H9 (cell line): ENCODE results near the gene ALOX12. TPM values are rescaled to one million over a fixed set of nuclear protein-coding genes. Genes with fewer than 3 reads are reported as not detected.

Source experiments
- DNase-seq: peaks from one replicate; pipeline ENCODE4 v3.0.0-alpha.2; 2017
- H2AFZ ChIP-seq: one replicate; pipeline ENCODE4 v1.6.1; 2013; ENCODE audit warnings: mild to moderate bottlenecking, low read length, control low read depth, moderate library complexity
- H2AK5ac ChIP-seq: 2 replicates; pipeline ENCODE4 v1.6.1; 2013; ENCODE audit warnings: low read length, control low read depth, mixed read lengths; ENCODE audit not compliant: insufficient read length
- H2BK120ac ChIP-seq: one replicate; pipeline ENCODE4 v1.6.1; 2013; ENCODE audit warnings: low read depth, mild to moderate bottlenecking, low read length, control low read depth, inconsistent platforms; ENCODE audit not compliant: poor library complexity, severe bottlenecking
- H2BK12ac ChIP-seq: 2 replicates; pipeline ENCODE4 v1.6.1; 2013; ENCODE audit warnings: low read length, control low read depth, mixed read lengths, low read depth; ENCODE audit not compliant: insufficient read length
- H2BK15ac ChIP-seq: 2 replicates; pipeline ENCODE4 v1.6.1; 2013; ENCODE audit warnings: low read depth, low read length, control low read depth
- H2BK20ac ChIP-seq: one replicate; pipeline ENCODE4 v1.6.1; 2013; ENCODE audit warnings: low read depth, mild to moderate bottlenecking, low read length, control low read depth, inconsistent platforms; ENCODE audit not compliant: poor library complexity, severe bottlenecking
- H2BK5ac ChIP-seq: 2 replicates; pipeline ENCODE4 v1.6.1; 2013; ENCODE audit warnings: low read length, control low read depth, mixed read lengths; ENCODE audit not compliant: insufficient read length
- H3K14ac ChIP-seq: 2 replicates; pipeline ENCODE4 v1.6.1; 2013; ENCODE audit warnings: low read length, control low read depth; ENCODE audit not compliant: insufficient read depth
- H3K18ac ChIP-seq: 2 replicates; pipeline ENCODE4 v1.6.1; 2013; ENCODE audit warnings: low read depth, mild to moderate bottlenecking, mixed read lengths, low read length, control low read depth; ENCODE audit not compliant: insufficient read length
- H3K23ac ChIP-seq: 2 replicates; pipeline ENCODE4 v1.6.1; 2013; ENCODE audit warnings: low read length, control low read depth, mixed read lengths, low read depth; ENCODE audit not compliant: insufficient read length
- H3K23me2 ChIP-seq: 2 replicates; pipeline ENCODE4 v1.6.1; 2013; ENCODE audit warnings: low read depth, mild to moderate bottlenecking, mixed read lengths, low read length, control low read depth; ENCODE audit not compliant: insufficient read length, poor library complexity, severe bottlenecking
- H3K27ac ChIP-seq: 2 replicates; pipeline ENCODE4 v1.5.1; 2013; ENCODE audit warnings: low read length, control low read depth, mixed read lengths, low read depth; ENCODE audit not compliant: insufficient read length
- H3K27me3 ChIP-seq: 2 replicates; pipeline ENCODE4 v1.6.1; 2013; ENCODE audit warnings: low read length, control low read depth, inconsistent platforms; ENCODE audit not compliant: insufficient read depth
- H3K4ac ChIP-seq: 2 replicates; pipeline ENCODE4 v1.6.1; 2013; ENCODE audit warnings: low read depth, mild to moderate bottlenecking, control low read depth, inconsistent platforms, low read length, moderate library complexity
- H3K4me1 ChIP-seq: 2 replicates; pipeline ENCODE4 v1.6.1; 2013; ENCODE audit warnings: low read length, control low read depth, inconsistent platforms; ENCODE audit not compliant: insufficient read depth
- H3K4me2 ChIP-seq: 2 replicates; pipeline ENCODE4 v1.6.1; 2013; ENCODE audit warnings: low read length, control low read depth, mixed read lengths; ENCODE audit not compliant: insufficient read length, insufficient read depth
- H3K56ac ChIP-seq: 2 replicates; pipeline ENCODE4 v1.6.1; 2013; ENCODE audit warnings: low read depth, mild to moderate bottlenecking, mixed read lengths, low read length, control low read depth; ENCODE audit not compliant: insufficient read length
- H3K79me1 ChIP-seq: 2 replicates; pipeline ENCODE4 v1.6.1; 2013; ENCODE audit warnings: low read depth, mild to moderate bottlenecking, moderate library complexity, low read length, control low read depth, inconsistent platforms; ENCODE audit not compliant: insufficient read depth, poor library complexity, severe bottlenecking
- H3K79me2 ChIP-seq: 2 replicates; pipeline ENCODE4 v1.6.1; 2013; ENCODE audit warnings: low read length, control low read depth, inconsistent platforms; ENCODE audit not compliant: insufficient read depth
- H3K9ac ChIP-seq: 2 replicates; pipeline ENCODE4 v1.6.1; 2013; ENCODE audit warnings: low read length, control low read depth, mixed read lengths; ENCODE audit not compliant: insufficient read length; ENCODE audit errors: extremely low read depth
- H3K9me3 ChIP-seq: one replicate; pipeline ENCODE4 v1.6.1; 2013; ENCODE audit warnings: low read depth, low read length, inconsistent platforms; ENCODE audit not compliant: control insufficient read depth
- H3T11ph ChIP-seq: one replicate; pipeline ENCODE4 v1.6.1; 2013; ENCODE audit warnings: mild to moderate bottlenecking, low read length, control low read depth, inconsistent platforms
- H4K20me1 ChIP-seq: one replicate; pipeline ENCODE4 v1.6.1; 2013; ENCODE audit not compliant: control insufficient read depth, insufficient read length, insufficient read depth
- H4K5ac ChIP-seq: 2 replicates; pipeline ENCODE4 v1.6.1; 2013; ENCODE audit warnings: low read depth, mild to moderate bottlenecking, mixed read lengths, low read length, control low read depth; ENCODE audit not compliant: insufficient read length
- H4K8ac ChIP-seq: replicated peaks from 2 replicates; pipeline ENCODE4 v1.6.1; 2013; ENCODE audit warnings: low read length, control low read depth, mixed read lengths, low read depth; ENCODE audit not compliant: insufficient read length
- H4K91ac ChIP-seq: 2 replicates; pipeline ENCODE4 v1.6.1; 2013; ENCODE audit warnings: low read depth, mild to moderate bottlenecking, moderate library complexity, mixed read lengths, low read length, control low read depth; ENCODE audit not compliant: insufficient read length
- H3K27ac Mint-ChIP-seq, 3 experiments: 2 replicates in 2 of 3; 3 replicates in 1 of 3; pipeline ENCODE4 v1.8.0; 2020 to 2021; ENCODE audit warnings: mixed read lengths in 3 of 3, mild to moderate bottlenecking in 1 of 3, moderate library complexity in 1 of 3
- H3K27me3 Mint-ChIP-seq: 2 replicates; pipeline ENCODE4 v1.8.0; 2021; ENCODE audit warnings: low read depth, mild to moderate bottlenecking, moderate library complexity, mixed read lengths
- H3K36me3 Mint-ChIP-seq, 3 experiments: 2 replicates in 2 of 3; 3 replicates in 1 of 3; pipeline ENCODE4 v1.8.0; 2020 to 2021; ENCODE audit warnings: low read depth in 3 of 3, mixed read lengths in 3 of 3; ENCODE audit not compliant: insufficient read depth in 1 of 3
- H3K4me1 Mint-ChIP-seq, 2 experiments: 2 replicates each; pipeline ENCODE4 v1.8.0; 2020; ENCODE audit warnings: mixed read lengths in 2 of 2
- H3K4me3 Mint-ChIP-seq, 2 experiments: 2 replicates in 1 of 2; 3 replicates in 1 of 2; pipeline ENCODE4 v1.8.0; 2020 to 2021; ENCODE audit warnings: mild to moderate bottlenecking in 2 of 2, mixed read lengths in 2 of 2, moderate library complexity in 1 of 2
- H3K9me3 Mint-ChIP-seq, 2 experiments: 2 replicates in 1 of 2; 3 replicates in 1 of 2; pipeline ENCODE4 v1.8.0; 2020; ENCODE audit warnings: mild to moderate bottlenecking in 2 of 2, mixed read lengths in 2 of 2, moderate library complexity in 1 of 2
- CTCF ChIP-seq: fragments of 200-600 bp; sonication (generic); conservative IDR thresholded peaks from 3 replicates; pipeline ENCODE4 v1.8.0; 2021; ENCODE audit warnings: antibody characterized with exemption, mild to moderate bottlenecking
- WGBS: extraction: QIAGEN DNeasy Blood & Tissue Kit; methylation state at CpG from one replicate; pipeline ENCODE4 v1.1.7; 2013; ENCODE audit warnings: missing lambda C conversion rate, low lambda C conversion rate, mixed read lengths; ENCODE audit not compliant: insufficient read length; ENCODE audit errors: extremely low coverage; 5-methylcytosine and 5-hydroxymethylcytosine counted together
- total RNA-seq: library from RNA; stranded (reverse); gene quantifications from 2 replicates; pipeline ENCODE4 v1.2.1, GENCODE V29; 2021

Gene ALOX12
- total RNA-seq, 1 experiment from 2014 or later, result 0.81 TPM

DNA sequence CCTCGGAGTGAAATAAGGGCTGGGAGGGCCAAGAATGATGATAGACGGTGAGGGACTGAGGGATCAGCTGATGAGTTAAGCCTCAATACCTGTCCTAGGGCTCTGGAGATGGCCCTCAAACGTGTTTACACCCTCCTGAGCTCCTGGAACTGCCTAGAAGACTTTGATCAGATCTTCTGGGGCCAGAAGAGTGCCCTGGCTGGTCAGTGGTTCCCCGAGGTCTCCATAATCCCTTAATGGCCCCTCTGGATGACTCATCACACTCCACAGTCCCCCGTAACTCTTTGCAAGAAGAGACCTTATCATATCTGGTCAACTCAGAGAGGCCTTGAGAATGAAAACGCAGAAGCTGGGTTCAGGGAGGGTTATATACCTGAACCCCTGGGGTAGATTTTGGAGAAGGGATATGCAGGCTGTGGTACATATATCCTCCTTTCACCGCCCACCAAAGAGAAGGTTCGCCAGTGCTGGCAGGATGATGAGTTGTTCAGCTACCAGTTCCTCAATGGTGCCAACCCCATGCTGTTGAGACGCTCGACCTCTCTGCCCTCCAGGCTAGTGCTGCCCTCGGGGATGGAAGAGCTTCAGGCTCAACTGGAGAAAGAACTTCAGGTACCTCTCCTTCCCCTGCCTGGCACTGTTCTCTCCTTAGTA is 3.1 kb downstream of the ALOX12 start:
- no peak overlapping the region for H3K27ac ChIP-seq
- no peaks in the 10 kb centered on the region for H4K20me1 ChIP-seq
- no peaks in the 10 kb centered on the region for H3K79me1 ChIP-seq
- no peak overlapping the region for H3T11ph ChIP-seq
- no peak overlapping the region for H3K18ac ChIP-seq
- no peak overlapping the region for H4K8ac ChIP-seq
- Mint-ChIP-seq H3K27ac (peak overlapping the region in 1 of 3 experiments; percentile 33; a peak in 1 of 7 replicates), H3K4me1 (peaks cover 2 to 4% of the 10 kb centered on the region in 2 experiments; a peak in 3 of 4 replicates), H3K9me3 (no peaks in the 10 kb centered on the region), H3K36me3 (peaks cover 15 to 52% (median 24%) of the 10 kb centered on the region in 3 experiments; a peak in 6 of 7 replicates), H3K27me3 (peaks cover 29% of the 10 kb centered on the region), H3K4me3 (no peak overlapping the region)
- no peak overlapping the region for H2BK12ac ChIP-seq
- no peaks in the 10 kb centered on the region for H3K9me3 ChIP-seq
- H3K27me3 ChIP-seq, result peaks cover 2% of the 10 kb centered on the region; the same call in 1 of the 2 replicates
- H2BK15ac ChIP-seq, result no peak overlapping the region
- no peak overlapping the region for H2BK120ac ChIP-seq
- no peak overlapping the region for H3K56ac ChIP-seq
- H3K4me1 ChIP-seq, result no peaks in the 10 kb centered on the region
- no peak overlapping the region for H4K91ac ChIP-seq
- no peaks in the 10 kb centered on the region for H3K79me2 ChIP-seq
- no peak overlapping the region for H2BK5ac ChIP-seq
- no peak overlapping the region for H2AK5ac ChIP-seq
- H3K4me2 ChIP-seq, result no peak overlapping the region
- H2AFZ ChIP-seq, result no peak overlapping the region
- no peak overlapping the region for H4K5ac ChIP-seq
- H3K4ac ChIP-seq, result no peak overlapping the region
- no CpG with 5 or more reads among the region's 11 CpGs for WGBS
- no peak for TF ChIP-seq CTCF
- H2BK20ac ChIP-seq, result no peak overlapping the region
- no peak overlapping the region for H3K23ac ChIP-seq
- H3K14ac ChIP-seq, result no peak overlapping the region
- no peak overlapping the region for H3K9ac ChIP-seq
- DNase-seq, result no peak
- peaks cover 8% of the 10 kb centered on the region for H3K23me2 ChIP-seq
